Mammary epithelial cell (primary cell): Measurements from ENCODE around the gene KIAA0753.

ENCODE experiments used
- CTCF ChIP-seq, 2 donors: IDR thresholded peaks in 1 of 2; conservative IDR thresholded peaks in 1 of 2; 2 replicates each; pipeline ENCODE4 v1.5.1; 2011 to 2012; ENCODE audit warnings: inconsistent platforms in 2 of 2, low read length in 2 of 2, mild to moderate bottlenecking in 2 of 2, control low read depth in 1 of 2, low read depth in 1 of 2; ENCODE audit not compliant: insufficient read depth in 1 of 2; ENCODE audit errors: extremely low read depth in 1 of 2
- EZH2 ChIP-seq: IDR thresholded peaks from 2 replicates; pipeline ENCODE4 v1.6.1; 2012; ENCODE audit warnings: low read length, inconsistent platforms, borderline replicate concordance

- TF ChIP-seq CTCF (conservative IDR thresholded peaks at IDR 0.05 in 1 of 2, IDR thresholded peaks at IDR 0.05 in 1 of 2; ENCODE audit: extremely low read depth in 1 of 2, insufficient read depth in 1 of 2, low read depth in 1 of 2, low read length in 2 of 2) (no peak), EZH2 (no peak)
These were observed 13.5 kb downstream of the KIAA0753 start for GRCh38 chr17:6627019-6627418.
